ENCODE measurements around the gene PELI3. TPM values are rescaled to one million over a fixed set of nuclear protein-coding genes. Genes with fewer than 3 reads are reported as not detected.

Gene PELI3
- total RNA-seq, 4 donors from 2014 or later, result 8.0 to 16.6 (median 12.6) TPM

DNA sequence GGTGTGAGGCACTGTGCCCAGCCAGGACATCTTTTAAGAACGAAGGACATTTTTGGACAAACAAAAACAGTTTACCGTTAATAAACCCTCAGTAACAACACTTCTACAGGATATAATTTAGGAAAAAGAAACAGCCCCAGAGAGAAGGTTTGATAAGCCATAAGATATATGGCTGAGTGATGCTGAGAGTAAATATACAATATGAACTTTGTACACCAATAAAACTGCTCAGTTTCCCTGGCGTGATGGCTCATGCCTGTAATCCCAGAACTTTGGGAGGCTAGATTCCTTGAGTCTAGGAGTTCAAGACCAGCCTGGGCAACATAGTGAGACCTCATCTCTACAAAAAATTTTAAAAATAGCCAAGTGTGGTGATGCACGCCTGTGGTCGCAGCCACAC is 31.8 kb downstream of the PELI3 start:
- TF ChIP-seq, protein P1, sequence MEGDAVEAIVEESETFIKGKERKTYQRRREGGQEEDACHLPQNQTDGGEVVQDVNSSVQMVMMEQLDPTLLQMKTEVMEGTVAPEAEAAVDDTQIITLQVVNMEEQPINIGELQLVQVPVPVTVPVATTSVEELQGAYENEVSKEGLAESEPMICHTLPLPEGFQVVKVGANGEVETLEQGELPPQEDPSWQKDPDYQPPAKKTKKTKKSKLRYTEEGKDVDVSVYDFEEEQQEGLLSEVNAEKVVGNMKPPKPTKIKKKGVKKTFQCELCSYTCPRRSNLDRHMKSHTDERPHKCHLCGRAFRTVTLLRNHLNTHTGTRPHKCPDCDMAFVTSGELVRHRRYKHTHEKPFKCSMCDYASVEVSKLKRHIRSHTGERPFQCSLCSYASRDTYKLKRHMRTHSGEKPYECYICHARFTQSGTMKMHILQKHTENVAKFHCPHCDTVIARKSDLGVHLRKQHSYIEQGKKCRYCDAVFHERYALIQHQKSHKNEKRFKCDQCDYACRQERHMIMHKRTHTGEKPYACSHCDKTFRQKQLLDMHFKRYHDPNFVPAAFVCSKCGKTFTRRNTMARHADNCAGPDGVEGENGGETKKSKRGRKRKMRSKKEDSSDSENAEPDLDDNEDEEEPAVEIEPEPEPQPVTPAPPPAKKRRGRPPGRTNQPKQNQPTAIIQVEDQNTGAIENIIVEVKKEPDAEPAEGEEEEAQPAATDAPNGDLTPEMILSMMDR (IDR thresholded peaks at IDR 0.05; ENCODE audit: low read depth), result no peak

GRCh38 chr11:66505276-66505816 is 38.6 kb downstream of the PELI3 start:
- TF ChIP-seq, protein P1 (IDR thresholded peaks at IDR 0.05; ENCODE audit: low read depth), result no peak

DNA sequence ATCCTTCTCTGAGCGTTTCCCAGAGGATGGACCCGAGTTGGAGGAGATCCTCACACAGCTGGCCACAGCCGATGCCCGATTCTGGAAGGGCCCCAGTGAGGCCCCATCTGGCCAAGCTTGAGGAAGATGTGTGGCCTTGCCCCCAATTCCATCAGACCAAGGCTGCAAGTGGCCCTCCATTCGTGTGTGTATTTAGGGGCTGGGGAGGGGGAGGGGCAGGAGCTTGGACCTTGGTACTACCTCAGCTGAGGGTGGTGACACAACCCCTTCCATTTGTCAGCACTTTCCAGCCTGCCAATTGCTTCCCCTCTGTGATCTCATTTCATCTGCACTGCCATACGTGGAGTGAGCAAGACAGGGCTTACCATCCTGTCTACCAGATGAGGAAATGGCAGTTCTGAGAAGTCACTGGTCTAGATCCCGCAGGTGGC is 42.4 kb downstream of the PELI3 start:
- TF ChIP-seq, protein P1 (IDR thresholded peaks at IDR 0.05; ENCODE audit: low read depth), result no peak

- TF ChIP-seq, protein P1 (IDR thresholded peaks at IDR 0.05; ENCODE audit: low read depth), result no peak
These were observed 43.7 kb downstream of the PELI3 start, which contains the start of gene BBS1 for GRCh38 chr11:66510271-66510989. Gene BBS1, plus strand, starts transcription at chr11:66510635. Its CDS starts 25 bp downstream, at chr11:66510660.

- TF ChIP-seq, protein P1 (IDR thresholded peaks at IDR 0.05; ENCODE audit: low read depth), result no peak
These were observed 44.3 kb downstream of the PELI3 start for GRCh38 chr11:66510990-66511339.

DNA sequence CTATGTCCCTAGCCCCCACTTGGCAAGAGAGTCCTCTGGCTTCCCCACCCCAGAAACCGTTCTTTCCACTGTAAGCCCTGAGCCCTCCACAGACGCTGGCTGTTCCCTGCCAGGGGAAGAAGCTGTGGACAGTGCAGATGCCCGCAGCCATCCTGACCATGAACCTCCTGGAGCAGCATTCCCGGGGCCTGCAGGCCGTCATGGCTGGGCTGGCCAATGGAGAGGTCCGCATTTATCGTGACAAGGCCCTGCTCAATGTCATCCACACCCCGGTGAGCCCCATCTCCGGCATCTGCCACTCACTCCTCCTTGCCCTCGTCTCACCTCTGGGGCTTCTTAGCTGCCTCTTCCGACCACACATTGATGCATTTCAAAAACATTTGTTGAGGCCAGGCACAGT is 56.9 kb downstream of the PELI3 start:
- TF ChIP-seq, protein P1 (IDR thresholded peaks at IDR 0.05; ENCODE audit: low read depth), result no peak

DNA sequence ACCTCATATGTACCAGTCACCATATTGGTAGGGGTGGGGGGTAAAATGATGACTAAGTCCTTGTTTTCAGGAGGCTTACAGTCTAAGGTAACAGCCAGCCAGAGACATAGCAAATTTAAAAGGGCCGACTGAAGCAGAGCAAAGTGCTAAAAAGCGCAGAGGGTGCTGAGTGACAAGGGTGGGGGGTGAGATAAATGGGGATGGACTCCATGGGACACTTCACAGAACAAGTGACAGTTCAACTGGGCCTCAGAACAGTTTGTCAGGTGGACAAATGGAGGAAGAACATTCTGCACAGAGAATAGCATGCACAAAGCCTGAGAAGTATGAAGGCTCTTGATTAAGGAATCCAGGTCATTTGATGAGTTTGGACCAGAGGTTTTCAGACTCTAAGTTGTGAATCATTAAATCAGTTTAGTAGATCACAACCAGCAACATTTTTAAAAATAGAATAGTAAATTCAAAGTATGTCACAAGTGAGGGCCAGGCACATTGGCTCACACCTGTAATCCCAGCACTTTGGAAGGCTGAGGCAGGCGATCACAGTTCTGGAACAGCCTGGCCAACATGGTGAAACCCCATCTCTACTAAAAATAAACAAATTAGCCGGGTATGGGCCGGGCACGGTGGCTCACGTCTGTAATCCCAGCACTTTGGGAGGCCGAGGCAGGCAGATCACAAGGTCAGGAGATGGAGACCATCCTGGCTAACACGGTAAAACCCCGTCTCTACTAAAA is 57.8 kb downstream of the PELI3 start:
- TF ChIP-seq, protein P1 (IDR thresholded peaks at IDR 0.05; ENCODE audit: low read depth), result no peak

Data from subcutaneous adipose tissue (tissue), 4 donors.